Inflammatory macrophage treated with lipopolysaccharide for 4 hours (primary cell): ENCODE measurements around the gene FCMR.
A peak's percentile ranks its signal among the peaks of the same experiment; 100 is the strongest.

Source experiments
- DNase-seq: peaks from one replicate; pipeline ENCODE4 v3.0.0-alpha.2; 2020

FCMR gene

DNA sequence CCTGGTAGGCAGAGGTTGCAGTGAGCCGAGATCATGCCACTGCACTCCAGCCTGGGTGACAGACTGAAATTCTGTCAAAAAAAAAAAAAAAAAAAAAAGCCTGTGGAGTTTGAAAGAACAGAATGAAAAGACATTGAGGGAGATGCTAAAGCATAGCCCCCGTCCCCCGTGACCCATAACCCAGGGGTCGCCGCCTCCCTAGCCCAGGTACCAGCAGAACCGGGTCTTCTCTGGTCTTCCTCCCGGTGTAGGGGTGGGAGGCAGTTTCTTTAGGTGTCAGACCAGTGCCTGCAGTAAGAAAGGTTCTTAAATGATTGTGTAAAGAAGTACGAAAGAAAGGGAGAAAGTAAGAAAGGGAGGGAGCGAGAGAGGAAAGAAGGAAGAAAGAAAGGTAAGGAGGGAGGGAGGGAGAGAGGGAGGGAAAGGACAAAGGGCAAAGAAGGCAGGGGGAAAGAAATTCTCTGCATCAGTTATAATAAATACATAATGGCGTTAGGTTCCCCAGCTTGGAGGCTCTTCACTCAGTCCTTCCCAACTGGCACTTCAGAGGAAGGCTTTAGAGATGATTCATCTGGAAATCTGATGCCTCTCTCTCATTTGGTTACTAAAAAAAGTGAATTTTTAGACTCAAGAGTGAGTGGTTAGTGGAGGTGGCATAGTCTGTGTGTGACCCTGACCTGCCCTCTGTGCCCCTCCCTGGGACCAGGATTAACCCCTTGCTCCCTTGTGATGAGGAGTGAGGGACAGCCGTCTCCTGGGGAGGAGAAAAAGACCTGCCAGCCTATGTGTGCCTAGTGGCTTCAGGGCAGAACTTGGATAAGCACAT is 23.4 kb downstream of the FCMR start:
- DNase-seq: no peak

DNA sequence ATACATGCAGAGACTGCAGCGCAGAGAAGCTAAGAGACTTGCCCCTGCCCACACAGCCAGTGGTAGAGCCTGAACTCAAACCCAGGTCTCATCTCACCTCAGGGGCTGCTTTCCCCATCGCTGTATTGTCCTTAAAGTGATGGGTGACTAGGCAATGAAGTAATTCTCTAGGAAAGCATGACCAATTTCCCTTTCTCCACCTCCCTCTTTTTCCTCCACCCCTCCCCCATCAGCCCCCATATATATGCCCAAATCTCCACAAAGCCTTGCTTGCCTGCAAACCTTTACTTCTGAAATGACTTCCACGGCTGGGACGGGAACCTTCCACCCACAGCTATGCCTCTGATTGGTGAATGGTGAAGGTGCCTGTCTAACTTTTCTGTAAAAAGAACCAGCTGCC is 24.6 kb downstream of the FCMR start, which contains the start of gene IL24:
TSS of gene IL24 (plus strand) at position 269 of the 400 bp plus-strand sequence. CDS start 390 bp downstream, outside the sequence.
- no peak for DNase-seq

DNA sequence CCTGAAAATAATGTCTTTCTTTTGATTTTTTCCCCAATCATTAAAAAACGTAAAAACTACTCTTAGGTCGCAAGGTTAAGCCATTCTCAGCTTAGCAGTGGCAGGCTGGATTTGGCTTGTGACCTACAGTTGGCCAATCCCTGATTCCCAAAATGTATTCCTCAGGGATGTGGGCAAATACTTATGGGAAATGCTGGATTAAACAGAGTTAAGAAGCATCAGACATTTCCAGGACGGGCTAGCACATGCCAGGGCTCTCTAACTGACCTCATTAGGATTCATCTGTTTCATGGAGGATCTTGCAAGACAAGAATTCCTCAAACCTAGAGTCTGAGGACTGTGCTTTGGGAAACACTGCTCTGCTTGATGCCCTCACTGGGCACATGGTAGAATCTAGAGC is 25.5 kb downstream of the FCMR start:
- DNase-seq: no peak

DNA sequence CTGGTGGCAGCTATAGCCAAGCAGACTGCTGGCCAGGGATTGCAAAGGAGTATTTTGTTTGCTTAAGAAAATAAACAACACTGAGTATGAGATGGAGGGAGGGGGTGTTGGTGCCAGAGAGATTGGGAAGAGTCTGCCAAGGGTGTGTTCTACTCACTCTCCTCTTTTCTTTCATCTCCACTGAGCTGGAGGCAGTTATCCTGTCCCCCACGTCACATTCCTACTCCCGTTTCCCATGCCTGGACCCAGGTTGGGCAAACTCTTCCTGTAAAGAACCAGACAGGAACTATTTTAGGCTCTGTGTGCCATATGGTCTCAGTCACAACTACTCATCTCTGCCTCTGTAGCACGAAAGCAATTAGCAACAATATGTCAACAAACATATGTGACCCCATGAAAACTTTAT is 25.9 kb downstream of the FCMR start:
- no peak for DNase-seq

DNA sequence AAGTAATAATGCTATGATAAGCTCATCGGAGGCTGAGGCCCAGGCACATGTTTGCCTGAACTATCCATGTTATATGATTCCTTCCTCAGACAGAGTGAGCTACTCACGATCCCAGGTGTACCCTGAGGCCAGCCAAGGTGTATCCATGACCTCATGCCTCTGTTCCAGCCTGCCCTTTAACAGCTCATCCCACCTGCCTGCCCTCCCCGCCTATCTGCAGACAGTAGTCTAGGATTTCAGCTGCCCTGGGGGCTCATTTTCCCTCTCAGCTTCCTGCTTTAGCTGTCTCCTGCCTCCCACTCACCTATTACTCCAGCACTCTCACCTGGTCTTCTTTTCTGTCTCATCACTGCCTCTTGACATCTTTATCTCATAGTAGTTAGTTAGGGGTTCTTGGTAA is 26.4 kb downstream of the FCMR start:
- DNase-seq: no peak

DNA sequence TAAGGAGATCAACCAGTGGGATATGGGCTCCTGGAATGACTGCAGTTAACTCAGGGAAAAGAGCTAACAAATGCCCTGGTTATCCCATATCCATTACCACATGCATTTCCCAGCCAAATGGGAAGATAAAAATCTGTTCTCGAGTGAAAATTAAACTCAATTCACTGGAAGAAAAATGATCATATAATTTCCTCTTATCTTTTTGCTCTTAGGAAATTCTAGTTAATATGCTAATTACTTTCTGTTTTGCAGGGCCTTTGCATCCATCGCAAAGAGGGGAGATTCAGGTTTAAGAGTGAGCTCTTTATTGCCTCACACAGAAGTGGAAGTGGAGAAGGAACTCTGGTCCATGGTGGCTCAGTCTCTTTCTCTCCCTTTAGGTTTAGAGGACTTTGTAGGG is 28.4 kb downstream of the FCMR start:
- DNase-seq: peak; percentile 8

DNA sequence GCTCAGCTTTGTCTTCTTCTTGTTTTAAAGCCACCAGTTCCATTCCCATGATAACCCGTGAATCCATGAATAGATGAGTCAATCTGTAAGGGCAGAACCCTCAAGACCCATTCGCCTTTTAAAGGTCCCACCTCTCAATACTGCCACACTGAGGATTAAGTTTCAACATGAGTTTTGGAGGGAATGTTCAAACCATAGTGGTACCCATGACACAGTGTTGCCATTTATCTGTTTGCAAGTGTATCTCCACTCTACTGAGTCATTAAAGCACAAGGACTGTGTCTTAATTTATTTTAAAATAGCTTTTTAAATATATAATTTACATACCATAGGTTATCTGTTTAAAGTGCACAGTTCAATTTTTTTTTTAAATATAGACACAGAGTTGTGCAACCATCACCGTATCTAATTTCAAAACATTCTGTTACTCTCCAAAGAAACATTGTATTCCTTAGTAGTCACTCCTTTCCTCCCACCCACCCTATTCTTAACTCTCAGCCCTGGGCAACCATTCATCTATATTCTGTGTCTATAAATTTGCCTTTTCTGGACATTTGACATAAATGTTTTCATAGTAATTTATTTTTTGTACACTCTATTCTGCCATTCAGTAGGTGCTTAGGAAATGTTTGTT is 29.3 kb downstream of the FCMR start:
- DNase-seq: no peak

DNA sequence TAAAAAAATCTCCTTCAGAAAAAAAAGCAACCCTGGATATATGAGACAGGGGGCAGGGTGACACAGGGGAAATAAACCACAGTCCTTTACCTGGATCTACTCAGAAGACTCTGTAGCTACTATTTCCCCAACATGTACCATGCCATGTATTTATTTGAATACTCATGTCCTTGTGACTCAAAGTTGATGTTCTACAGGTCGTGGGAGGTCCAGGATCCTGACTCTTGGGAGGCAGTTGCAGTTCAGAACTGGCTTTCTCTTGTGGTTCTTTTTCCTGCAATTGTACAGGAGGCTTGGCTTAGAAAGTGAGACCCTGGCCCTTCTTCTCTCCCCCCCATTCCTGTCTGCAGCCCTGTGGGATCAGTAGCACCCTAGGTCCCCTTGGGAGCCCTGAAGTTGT is 30.3 kb downstream of the FCMR start:
- DNase-seq: peak; percentile 9

DNA sequence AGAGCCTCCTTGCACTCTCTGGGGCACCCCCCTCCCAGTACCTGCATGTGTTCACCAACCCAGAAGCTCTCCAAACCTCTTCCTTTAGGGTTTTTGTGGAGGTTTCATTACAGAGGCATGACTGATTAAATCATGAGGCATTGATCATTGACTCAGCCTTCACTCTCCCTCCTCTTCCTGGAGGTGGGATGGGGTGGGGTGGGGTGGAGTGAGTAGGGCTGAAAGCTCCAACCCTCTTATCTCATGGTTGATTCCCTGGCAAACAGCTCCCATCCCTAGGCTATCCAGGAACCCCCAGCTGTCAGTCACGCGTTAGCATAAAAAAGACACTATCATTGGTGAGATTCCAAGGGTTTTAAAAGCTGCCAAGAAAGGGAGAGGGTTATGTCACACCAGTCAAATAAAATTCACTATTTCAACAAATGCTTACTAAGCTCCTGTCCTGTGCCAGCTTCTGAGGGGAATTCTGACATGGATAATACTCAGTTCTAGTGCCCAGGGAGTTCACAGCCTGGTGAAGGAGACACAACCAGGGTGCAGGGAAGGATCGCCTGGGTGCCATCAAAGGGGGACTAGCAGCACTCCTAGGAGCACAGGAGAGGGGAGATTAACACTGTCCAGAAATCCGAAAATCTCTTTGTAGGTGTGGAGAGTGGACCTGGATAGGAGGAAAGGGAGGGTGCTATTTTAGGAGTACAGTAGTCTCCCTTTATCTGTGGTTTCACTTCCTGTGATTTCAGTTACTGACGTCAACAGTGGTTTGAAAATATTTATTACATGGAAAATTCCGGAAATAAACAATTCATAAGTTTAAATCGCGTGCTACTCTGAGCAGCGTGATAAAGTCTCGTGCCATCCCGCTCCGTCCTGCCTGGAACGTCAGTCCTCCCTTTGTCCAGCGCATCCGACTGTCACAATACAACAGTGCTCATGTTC is 31.3 kb downstream of the FCMR start:
- peak; percentile 86 for DNase-seq

DNA sequence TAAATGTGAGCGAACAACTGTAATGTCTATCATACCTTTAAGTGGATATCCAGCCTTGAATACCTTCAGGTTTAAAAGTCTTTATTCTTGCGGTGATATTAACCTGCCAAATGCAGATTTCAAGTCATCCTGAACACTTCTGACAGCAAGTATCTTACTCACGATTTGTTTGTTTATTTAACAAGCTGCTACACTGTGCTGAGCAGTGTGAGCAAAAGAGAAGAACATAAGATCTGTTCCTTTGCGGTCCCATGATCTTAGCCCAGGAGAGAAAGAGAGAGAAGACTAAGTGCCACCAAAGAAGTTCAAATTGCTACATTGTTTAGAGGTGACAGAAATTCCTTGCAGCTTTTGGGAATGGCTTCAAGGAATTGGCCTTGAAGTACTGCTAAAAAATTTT is 34.0 kb downstream of the FCMR start:
- DNase-seq: no peak

DNA sequence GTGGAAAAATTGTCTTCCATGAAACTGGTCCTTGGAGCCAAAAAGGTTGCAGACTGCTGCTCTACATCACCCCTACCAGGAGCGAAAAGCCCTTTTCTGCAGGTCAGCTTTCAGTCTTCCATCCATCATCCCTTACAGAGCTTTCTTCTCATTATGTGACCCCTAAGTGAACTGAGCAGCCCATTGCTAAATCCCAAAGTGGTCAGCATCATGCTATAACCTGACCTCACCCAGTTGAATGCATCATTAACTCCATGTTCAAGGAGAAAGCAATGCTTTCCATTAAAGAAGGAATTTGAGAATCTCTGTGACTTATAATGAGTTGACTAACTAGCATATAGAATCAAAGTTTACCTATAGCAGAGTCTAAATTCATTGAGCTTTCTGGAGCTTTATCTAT is 34.9 kb downstream of the FCMR start:
- no peak for DNase-seq

DNA sequence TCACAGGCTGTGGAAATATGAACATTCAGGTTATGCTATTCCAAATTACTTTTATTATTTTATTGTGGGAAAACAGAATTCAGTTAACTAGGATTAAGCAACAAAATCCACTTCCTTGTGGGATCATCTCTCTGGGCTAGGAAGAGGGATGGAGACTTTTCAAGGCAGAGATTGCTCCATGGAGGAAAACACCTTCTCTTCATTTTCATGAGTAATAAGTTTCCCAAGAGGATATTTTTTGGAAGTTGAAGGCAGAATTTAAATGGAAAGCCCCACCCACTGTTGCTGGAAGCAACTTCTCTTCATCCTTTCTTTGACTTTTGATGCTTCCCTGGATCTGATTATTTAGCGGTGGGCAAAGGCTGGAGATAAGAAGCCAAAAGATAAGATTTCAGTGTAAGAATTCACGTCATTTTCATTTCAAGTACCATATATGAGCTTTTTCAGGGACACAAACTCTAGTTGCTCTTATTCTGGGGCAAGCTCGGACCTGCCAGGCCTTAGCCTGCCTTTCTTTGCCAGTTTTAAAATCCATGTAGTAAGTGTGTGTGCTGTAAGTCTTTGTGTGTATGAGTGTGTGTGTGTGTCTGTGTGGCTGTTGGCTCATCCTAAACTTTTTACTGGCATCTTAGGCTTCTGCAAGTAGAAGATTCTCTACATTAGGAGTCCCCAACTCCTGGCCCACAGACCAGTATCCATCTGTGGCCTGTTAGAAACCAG is 36.2 kb downstream of the FCMR start:
- no peak for DNase-seq

DNA sequence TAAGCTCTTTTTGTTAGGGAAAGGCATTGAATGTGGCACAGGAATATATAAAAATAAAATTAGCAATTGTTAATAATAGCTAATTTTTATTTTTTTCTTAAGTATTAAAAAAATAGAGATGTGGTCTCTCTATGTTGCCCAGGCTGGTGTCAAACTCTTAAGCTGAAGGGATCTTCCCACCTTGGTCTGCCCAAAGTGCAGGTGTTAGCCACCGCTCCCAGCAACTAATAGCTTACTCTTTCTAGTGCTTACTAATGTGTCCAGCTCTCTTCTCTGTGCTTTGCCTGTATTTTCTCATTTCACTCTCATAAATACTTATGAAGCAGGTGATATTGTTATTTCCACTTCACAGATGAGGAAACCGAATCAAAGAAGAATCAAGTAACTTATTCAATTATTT is 37.9 kb downstream of the FCMR start:
- DNase-seq: no peak

DNA sequence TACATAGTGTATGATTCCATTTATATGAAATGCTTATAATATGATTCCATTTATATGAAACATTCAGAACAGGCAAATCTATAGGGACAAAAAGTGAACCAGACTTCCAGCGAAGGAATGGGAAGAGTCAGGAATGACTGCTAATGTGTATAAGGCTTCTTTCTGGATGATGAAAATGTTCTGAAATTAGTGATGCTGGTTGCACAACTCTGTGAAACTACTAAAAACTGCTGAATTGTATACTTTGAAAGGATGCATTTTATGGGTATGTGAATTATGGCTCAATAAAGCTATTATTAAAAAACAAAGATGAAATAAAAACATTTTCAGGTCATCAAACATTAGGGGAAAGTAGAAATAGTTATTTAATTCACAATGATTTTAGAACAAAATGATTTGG is 38.6 kb downstream of the FCMR start:
- no peak for DNase-seq

DNA sequence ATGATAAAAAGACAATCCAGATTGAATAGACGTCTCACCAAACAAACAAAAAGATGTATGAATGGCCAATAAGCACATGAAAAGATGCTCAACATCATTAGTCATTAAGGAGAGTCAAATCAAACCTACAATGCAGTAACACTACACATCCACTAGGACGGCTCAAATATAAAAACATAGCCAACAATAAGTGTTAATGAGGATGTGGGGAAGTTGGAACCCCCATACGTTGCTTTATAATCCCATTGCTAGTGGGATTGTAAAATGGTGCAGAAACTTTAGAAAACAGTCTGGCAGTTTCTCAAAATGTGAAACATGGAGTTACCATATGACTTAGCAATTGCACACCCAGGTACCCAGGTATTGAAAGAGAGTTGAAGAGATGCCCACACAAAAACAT is 39.2 kb downstream of the FCMR start:
- DNase-seq: peak; percentile 7

DNA sequence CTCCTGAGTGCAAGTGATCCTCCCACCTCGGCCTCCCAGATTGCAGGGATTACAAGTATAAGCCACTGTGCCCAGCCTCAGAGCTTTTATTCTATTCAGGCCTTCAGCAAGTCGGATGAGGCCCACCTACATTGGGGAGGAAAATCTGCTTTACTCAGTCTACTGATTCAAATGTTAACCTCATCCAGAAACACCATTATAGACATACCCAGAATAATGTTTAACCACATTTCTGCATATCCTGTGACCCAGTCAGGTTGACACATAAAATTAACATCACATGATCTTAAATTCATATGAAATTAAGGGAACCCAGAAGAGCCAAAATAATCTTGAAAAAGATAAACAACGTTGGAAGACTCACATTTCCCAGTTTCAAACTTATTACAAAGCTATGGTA is 41.4 kb downstream of the FCMR start:
- DNase-seq: no peak

DNA sequence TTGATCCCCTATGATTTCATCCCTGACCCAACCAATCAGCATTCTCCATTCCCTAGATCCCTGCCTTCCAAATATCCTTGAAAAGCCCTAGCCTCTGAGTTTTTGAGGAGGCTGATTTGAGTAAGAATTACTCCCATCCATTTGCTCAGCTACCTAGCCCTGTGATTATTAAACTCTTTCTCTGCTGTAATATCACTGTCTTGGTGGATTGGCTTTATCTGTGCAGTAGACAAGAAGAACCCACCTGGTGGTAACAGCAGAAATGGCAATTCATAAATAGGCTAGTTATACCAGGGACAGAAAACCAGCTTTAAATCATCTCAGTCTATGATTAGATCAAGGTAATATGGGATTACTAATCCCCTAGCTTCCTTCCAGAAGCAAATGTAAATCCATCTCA is 43.3 kb downstream of the FCMR start:
- DNase-seq: no peak

DNA sequence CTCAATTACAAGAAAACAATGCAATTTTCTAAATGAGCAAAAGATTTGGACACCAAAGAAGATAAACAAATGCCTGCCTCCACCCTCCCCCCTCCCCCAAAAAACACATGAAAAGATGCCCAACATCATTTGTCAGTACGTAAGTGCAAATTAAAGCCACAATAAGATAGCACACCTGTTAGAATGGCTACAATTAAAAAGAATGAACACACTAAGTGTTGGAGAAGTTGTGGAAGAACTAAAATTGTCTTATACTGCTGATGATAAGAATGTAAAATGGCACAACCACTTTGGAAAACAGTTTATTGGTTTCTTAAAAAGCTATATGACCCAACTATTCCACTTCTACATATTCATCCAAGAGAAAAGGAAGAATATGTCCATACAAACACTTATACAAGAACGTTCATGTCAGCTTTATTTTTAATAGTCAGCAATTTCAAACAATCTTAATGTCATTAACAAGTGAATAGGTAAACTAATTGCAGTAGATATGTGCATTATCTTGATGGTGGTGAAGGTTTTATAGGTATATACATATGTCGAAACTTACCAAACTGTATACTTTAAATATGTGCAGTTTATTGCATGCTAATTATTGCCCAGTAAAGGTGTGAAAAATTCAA is 45.9 kb downstream of the FCMR start:
- DNase-seq: no peak

DNA sequence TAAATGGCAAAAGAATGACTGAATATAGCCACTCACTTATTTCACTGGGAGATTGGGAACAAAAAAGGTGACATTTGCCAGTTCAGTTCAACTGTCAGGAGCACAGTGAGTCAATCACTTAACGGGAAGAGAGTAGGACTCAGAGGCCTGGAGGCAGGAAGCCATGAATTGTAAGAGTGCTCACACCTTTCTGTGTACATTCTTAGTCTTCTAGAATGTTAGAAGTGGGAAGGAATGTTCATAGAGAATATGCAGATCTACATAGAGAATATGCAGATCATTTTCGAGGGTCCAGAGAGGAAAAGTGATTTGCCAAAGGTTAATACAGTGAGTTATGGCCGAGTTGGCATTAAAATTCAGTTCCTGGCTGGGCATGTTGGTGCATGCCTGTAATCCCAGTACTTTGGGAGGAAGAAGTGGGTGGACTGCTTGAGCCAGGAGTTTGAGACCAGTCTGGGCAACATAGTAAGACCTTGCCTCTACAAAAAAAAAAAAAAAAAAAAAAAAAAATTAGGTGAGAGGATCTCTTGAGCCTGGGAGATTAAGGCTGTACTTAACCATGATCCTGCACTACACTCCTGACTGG is 48.0 kb downstream of the FCMR start:
- no peak for DNase-seq

DNA sequence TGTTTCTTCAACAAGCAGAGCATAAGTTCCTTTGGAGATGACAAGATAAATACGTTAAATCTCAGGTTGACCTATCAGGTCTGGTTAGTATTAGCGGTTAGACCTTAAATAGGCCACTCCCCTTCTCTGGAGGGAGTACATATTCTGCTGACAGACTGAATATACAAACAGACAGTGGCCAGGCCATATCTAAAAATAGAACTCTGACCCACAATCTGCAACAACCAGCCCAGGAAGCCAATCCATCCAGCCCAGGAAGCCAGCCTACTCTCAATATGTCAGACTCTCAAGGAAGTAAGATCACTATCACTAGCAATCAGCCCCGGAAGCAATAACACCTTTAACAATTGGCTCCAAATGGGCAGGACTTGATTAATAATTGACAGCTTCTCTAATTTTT is 49.6 kb downstream of the FCMR start:
- no peak for DNase-seq

DNA sequence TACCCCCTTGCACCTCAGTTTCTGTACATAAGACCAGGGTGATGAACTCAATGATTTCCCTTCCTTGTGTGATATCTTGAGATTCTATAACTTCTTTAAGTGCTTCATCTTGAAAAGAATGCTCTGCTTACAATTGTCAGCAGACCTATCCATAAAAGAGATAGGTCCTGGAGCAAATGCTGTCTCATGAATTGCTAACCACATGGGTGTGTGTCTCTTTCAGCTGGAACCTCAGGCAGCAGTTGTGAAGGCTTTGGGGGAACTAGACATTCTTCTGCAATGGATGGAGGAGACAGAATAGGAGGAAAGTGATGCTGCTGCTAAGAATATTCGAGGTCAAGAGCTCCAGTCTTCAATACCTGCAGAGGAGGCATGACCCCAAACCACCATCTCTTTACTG is 53.5 kb downstream of the FCMR start:
- DNase-seq: no peak

DNA sequence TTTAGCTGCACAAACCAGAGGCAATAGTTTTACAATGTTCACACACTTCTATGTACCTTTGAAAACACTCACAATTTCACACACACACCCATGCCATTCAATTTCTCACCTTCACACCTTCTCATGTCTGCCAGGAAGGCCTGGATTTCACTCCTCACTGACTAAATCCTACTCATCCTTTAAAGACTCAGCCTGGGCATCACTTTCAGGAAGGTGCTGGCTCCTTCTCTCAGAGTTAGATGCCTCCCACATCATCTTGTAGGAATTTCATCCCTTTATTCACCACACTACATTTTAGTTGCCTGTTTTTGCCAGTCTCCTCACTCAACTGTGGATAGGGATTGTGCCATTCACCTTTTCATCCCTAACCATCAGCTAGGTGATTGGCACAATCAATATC is 54.0 kb downstream of the FCMR start:
- no peak for DNase-seq
